ENCODE data around the gene MTHFD1L.

The MTHFD1L gene

DNA sequence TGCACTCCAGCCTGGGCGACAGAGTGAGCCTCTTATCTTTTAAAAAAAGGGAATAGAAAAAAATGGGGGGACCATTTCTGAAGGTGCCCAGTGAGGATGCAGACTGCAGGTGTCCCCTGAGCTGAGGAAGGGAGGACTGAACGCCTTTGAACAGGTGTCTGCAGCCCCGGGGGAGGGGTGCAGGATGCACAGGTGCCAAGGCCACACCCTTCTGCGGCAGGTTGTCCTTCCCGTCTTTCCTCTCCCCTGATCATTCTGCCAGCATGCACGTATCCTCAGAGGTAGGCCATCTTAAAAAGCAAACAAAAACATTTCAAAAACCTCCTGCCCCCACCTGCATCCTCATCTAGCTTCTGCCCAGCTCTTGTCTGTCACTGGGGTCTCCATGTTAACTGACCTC is 101.3 kb downstream of the MTHFD1L start:
- H3K36me3 ChIP-seq = no peaks in the 10 kb centered on the region
- H3K27ac ChIP-seq = no peak overlapping the region
- no peak for DNase-seq
- H3K9me3 ChIP-seq (ENCODE audit: severe bottlenecking) = no peaks in the 10 kb centered on the region
- H3K27me3 ChIP-seq (ENCODE audit: insufficient read depth, low read depth, severe bottlenecking) = no peaks in the 10 kb centered on the region
- no peak overlapping the region for H3K4me3 ChIP-seq (ENCODE audit: low read depth, low read length)
- TF ChIP-seq CTCF (IDR thresholded peaks at IDR 0.05; ENCODE audit: low read depth, low read length) = no peak

DNA sequence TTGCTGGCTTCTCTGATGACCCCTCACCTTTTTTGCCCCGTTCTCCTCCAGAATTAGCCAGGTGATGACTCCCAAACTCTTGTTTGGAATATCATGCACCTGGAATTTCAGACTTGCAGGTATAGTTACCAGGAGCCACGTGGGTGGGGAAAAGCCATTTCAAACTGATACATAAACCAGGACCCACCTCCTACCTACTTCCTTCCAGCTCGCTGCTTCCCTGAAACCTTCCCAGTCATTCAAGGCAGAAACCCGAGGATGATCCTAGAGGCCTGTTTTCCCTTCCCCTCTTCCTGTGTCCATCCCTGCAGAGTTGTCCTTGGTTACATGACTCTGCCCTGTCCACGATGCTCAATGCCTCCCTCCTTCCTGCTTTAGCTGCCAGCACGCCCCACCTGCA is 101.9 kb downstream of the MTHFD1L start:
- H3K36me3 ChIP-seq = 0 out of 2 replicates have a peak, but pooled peaks cover 4% of the 10 kb centered on the region
- no peak for DNase-seq
- no peaks in the 10 kb centered on the region for H3K9me3 ChIP-seq (ENCODE audit: severe bottlenecking)
- H3K27me3 ChIP-seq (ENCODE audit: insufficient read depth, low read depth, severe bottlenecking) = no peaks in the 10 kb centered on the region
- H3K4me3 ChIP-seq (ENCODE audit: low read depth, low read length) = no peak overlapping the region
- no peak for TF ChIP-seq CTCF (IDR thresholded peaks at IDR 0.05; ENCODE audit: low read depth, low read length)
- no peak overlapping the region for H3K27ac ChIP-seq

GRCh38 chr6:150967910-150968309 is 102.4 kb downstream of the MTHFD1L start:
- 0 out of 2 replicates have a peak, but pooled peaks cover 6% of the 10 kb centered on the region for H3K36me3 ChIP-seq
- no peak overlapping the region for H3K4me3 ChIP-seq (ENCODE audit: low read depth, low read length)
- H3K9me3 ChIP-seq (ENCODE audit: severe bottlenecking) = no peaks in the 10 kb centered on the region
- no peak for TF ChIP-seq CTCF (IDR thresholded peaks at IDR 0.05; ENCODE audit: low read depth, low read length)
- no peaks in the 10 kb centered on the region for H3K27me3 ChIP-seq (ENCODE audit: insufficient read depth, low read depth, severe bottlenecking)
- no peak overlapping the region for H3K27ac ChIP-seq
- DNase-seq = no peak

GRCh38 chr6:150969901-150970300 is 104.4 kb downstream of the MTHFD1L start:
- Histone ChIP-seq H3K9me3 (ENCODE audit: severe bottlenecking) (no peaks in the 10 kb centered on the region), H3K27me3 (ENCODE audit: insufficient read depth, low read depth, severe bottlenecking) (no peaks in the 10 kb centered on the region), H3K36me3 (0 out of 2 replicates have a peak, but pooled peaks cover 6% of the 10 kb centered on the region), H3K4me3 (ENCODE audit: low read depth, low read length) (no peak overlapping the region), H3K27ac (peak overlapping the region; percentile 20; the same call in 1 of the 2 replicates)
- no peak for TF ChIP-seq CTCF (IDR thresholded peaks at IDR 0.05; ENCODE audit: low read depth, low read length)
- DNase-seq = peak; percentile 73

DNA sequence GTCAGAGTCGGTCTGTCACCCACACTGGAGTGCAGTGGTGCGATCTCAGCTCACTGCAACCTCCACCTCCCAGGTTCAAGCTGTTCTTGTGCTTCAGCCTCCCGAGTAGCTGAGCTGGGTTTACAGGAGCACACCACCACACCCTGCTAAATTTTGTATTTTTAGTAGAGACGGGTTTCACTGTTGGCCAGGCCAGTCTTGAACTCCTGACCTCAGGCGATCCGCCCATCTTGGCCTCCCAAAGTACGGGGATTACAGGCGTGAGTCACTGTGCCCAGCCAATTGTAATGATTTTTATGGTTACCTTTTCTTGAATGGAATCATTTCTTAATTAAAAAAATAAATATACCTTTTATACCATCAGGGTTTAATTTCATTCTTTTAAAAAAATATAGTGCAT is 105.7 kb downstream of the MTHFD1L start:
- Histone ChIP-seq H3K9me3 (ENCODE audit: severe bottlenecking) (no peaks in the 10 kb centered on the region), H3K4me3 (ENCODE audit: low read depth, low read length) (no peak overlapping the region), H3K27me3 (ENCODE audit: insufficient read depth, low read depth, severe bottlenecking) (no peaks in the 10 kb centered on the region), H3K36me3 (0 out of 2 replicates have a peak, but pooled peaks cover 6% of the 10 kb centered on the region), H3K27ac (no peak overlapping the region)
- no peak for TF ChIP-seq CTCF (IDR thresholded peaks at IDR 0.05; ENCODE audit: low read depth, low read length)
- DNase-seq = no peak

DNA sequence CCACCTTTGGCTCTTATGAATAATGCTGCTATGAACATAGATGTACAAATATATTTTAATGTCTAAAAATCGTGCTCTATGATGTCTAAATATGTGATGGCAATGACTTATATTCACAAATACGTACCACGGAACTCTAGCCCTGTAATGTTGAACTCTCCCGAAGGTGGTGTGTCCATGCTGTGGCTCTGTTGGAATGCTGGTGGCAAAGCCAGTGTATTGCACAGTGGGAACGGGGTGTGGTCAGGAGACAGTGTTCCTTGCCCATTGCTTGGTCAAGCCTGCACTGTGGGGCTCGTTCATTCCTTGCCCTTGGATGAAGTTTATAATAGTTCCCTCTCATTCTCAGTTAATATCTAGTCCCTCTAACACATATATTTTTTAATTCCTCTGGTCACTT is 109.6 kb downstream of the MTHFD1L start:
- Histone ChIP-seq H3K9me3 (ENCODE audit: severe bottlenecking) (no peaks in the 10 kb centered on the region), H3K36me3 (peaks cover 6% of the 10 kb centered on the region; the same call in 1 of the 2 replicates), H3K4me3 (ENCODE audit: low read depth, low read length) (no peak overlapping the region), H3K27me3 (ENCODE audit: insufficient read depth, low read depth, severe bottlenecking) (no peaks in the 10 kb centered on the region), H3K27ac (no peak overlapping the region)
- DNase-seq = no peak
- TF ChIP-seq CTCF (IDR thresholded peaks at IDR 0.05; ENCODE audit: low read depth, low read length) = no peak

Data from WERI-Rb-1 (cell line).